Measurements from ENCODE around the gene PTRH1. TPM values are rescaled to one million over a fixed set of nuclear protein-coding genes. Genes with fewer than 3 reads are reported as not detected.

Gene PTRH1
- total RNA-seq, 3 donors from 2014 or later = 19.0 to 26.2 (median 23.3) TPM

DNA sequence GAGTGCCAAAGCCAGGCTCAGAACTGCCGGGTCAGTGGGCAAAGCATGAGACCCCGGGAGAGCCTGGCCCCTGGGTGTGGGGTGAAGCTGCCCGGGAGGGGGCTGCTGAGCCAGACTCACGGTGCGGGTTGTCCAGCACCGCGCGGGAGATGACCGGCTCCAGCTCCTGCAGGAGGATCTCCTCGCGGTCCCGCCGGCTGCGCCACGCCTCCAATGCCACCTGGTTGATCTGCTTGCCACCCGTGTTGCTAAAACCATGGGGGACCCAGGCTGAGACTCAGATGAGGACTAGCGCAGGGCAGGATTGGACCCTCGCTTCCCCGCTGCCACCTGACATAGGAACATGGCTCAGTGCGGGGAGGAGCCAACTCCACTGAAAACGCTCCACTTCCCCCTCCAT lies 17.0 kb upstream of the PTRH1 start:
- Histone ChIP-seq H3K27ac (no peak overlapping the region), H3K4me1 (peaks cover 0 to 5% of the 10 kb centered on the region in 2 donors), H3K36me3 (no peaks in the 10 kb centered on the region), H3K4me3 (no peak overlapping the region), H3K9me3 (no peaks in the 10 kb centered on the region), H3K27me3 (no peaks in the 10 kb centered on the region)
- TF ChIP-seq, protein P1, sequence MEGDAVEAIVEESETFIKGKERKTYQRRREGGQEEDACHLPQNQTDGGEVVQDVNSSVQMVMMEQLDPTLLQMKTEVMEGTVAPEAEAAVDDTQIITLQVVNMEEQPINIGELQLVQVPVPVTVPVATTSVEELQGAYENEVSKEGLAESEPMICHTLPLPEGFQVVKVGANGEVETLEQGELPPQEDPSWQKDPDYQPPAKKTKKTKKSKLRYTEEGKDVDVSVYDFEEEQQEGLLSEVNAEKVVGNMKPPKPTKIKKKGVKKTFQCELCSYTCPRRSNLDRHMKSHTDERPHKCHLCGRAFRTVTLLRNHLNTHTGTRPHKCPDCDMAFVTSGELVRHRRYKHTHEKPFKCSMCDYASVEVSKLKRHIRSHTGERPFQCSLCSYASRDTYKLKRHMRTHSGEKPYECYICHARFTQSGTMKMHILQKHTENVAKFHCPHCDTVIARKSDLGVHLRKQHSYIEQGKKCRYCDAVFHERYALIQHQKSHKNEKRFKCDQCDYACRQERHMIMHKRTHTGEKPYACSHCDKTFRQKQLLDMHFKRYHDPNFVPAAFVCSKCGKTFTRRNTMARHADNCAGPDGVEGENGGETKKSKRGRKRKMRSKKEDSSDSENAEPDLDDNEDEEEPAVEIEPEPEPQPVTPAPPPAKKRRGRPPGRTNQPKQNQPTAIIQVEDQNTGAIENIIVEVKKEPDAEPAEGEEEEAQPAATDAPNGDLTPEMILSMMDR (IDR thresholded peaks at IDR 0.05) = no peak
- TF ChIP-seq POLR2A (IDR thresholded peaks at IDR 0.05) (no peak), POLR2AphosphoS5 (IDR thresholded peaks at IDR 0.05) (no peak)
- intact Hi-C loops (cut with DNase I; ENCODE audit: low total_unique reads) = loop anchor here (5.0 to 10.0 kb wide), 2 partner anchors 52 to 145 kb away; partner anchors contain the start of gene CDK9
- no peak for DNase-seq (ENCODE audit: low spot score in 2 of 2)

DNA sequence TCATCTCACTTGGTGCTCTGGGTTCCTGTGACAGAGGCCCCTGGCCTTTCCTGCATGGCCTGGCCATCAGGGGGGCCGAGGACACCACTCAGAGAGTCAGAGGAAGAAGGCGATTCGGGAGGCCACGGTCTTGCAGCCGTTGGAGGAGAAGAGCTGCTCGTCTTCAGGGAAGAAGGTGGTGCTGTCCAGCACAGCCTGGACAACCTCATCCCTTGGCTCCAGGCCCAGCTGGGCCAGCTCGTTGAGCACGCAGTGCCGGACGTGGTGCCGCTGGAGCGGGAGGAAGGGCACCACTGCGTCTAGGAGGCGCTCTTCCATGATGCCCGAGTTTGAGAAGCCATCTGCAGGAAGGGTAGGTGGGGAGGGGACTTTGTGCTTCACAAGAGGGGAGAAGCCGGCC lies 16.5 kb upstream of the PTRH1 start:
- Histone ChIP-seq H3K27ac (no peak overlapping the region), H3K36me3 (no peaks in the 10 kb centered on the region), H3K4me1 (peaks cover 0 to 5% of the 10 kb centered on the region in 2 donors), H3K27me3 (no peaks in the 10 kb centered on the region), H3K9me3 (no peaks in the 10 kb centered on the region), H3K4me3 (no peak overlapping the region)
- no peak for TF ChIP-seq POLR2A (IDR thresholded peaks at IDR 0.05)
- no peak for TF ChIP-seq POLR2AphosphoS5 (IDR thresholded peaks at IDR 0.05)
- TF ChIP-seq, protein P1 (IDR thresholded peaks at IDR 0.05) = no peak
- intact Hi-C loops (cut with DNase I; ENCODE audit: low total_unique reads) = loop anchor here (5.0 to 10.0 kb wide), 2 partner anchors 53 to 145 kb away; partner anchors contain the start of gene CDK9
- DNase-seq (ENCODE audit: low spot score in 2 of 2) = no peak

DNA sequence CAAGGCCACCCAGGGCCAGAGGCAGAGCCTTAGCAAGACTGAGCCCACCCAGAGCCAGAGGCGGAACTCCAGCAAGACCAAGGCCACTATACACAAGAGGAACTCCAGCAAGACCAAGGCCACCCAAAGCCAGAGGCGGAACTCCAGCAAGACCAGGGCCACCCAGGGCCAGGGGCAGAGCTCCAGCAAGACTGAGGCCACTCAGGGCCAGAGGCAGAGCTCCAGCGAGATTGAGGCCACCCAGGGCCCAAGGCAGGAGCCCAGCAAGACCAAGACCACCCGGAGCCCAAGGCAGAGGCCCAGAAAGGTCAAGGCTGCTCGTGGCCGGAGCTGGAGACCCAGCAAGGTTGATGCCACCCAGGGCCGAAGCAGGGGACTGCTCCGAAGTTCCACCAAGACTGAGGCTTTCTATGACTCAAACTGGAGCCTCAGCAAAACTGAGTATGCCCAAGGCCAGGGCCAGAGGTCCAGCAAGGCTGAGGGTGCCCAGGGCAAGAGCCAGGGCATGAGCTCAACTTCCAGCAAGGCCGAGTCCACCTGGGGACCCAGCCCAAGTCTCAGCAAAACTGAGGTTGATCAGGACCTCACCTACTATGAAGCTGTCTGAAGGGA lies 15.4 kb upstream of the PTRH1 start:
- TF ChIP-seq, protein P1 (IDR thresholded peaks at IDR 0.05) = no peak
- TF ChIP-seq POLR2AphosphoS5 (IDR thresholded peaks at IDR 0.05) (no peak), POLR2A (IDR thresholded peaks at IDR 0.05) (no peak)
- Histone ChIP-seq H3K4me1 (peaks cover 0 to 5% of the 10 kb centered on the region in 2 donors), H3K36me3 (no peaks in the 10 kb centered on the region), H3K27me3 (no peaks in the 10 kb centered on the region), H3K4me3 (no peak overlapping the region), H3K9me3 (no peaks in the 10 kb centered on the region), H3K27ac (no peak overlapping the region)
- no peak for DNase-seq (ENCODE audit: low spot score in 2 of 2)
- intact Hi-C loops (cut with DNase I; ENCODE audit: low total_unique reads) = loop anchor here (5.0 to 10.0 kb wide), 2 partner anchors 54 to 144 kb away; partner anchors contain the start of gene CDK9

DNA sequence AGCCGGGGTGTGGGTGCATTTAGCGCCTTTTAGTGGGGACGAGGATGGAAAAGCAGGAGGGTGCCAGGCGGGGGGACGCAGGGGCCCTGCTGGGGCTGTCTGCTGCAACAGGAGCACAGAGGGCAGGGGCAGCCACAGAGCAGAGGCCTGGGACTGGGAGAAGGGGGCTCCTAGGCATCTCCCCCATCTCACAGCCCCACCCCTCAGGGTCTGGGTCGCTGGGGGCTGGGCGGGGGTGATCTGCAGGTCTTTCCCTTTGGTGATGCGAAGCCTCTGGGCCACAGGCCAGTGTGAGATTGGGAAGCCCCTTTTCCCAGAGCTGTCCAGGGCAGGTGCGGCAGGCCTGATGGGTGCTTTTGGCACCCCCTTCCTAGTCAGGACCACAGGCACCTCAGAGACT lies 14.8 kb upstream of the PTRH1 start:
- Histone ChIP-seq H3K36me3 (no peaks in the 10 kb centered on the region), H3K4me3 (no peak overlapping the region), H3K4me1 (peaks cover 0 to 5% of the 10 kb centered on the region in 2 donors), H3K27ac (no peak overlapping the region), H3K27me3 (no peaks in the 10 kb centered on the region), H3K9me3 (no peaks in the 10 kb centered on the region)
- no peak for DNase-seq (ENCODE audit: low spot score in 2 of 2)
- intact Hi-C loops (cut with DNase I; ENCODE audit: low total_unique reads) = loop anchor here (5.0 to 10.0 kb wide), 2 partner anchors 55 to 143 kb away; partner anchors contain the start of gene CDK9
- TF ChIP-seq POLR2AphosphoS5 (IDR thresholded peaks at IDR 0.05) (no peak), POLR2A (IDR thresholded peaks at IDR 0.05) (no peak)
- TF ChIP-seq, protein P1 (IDR thresholded peaks at IDR 0.05) = no peak

DNA sequence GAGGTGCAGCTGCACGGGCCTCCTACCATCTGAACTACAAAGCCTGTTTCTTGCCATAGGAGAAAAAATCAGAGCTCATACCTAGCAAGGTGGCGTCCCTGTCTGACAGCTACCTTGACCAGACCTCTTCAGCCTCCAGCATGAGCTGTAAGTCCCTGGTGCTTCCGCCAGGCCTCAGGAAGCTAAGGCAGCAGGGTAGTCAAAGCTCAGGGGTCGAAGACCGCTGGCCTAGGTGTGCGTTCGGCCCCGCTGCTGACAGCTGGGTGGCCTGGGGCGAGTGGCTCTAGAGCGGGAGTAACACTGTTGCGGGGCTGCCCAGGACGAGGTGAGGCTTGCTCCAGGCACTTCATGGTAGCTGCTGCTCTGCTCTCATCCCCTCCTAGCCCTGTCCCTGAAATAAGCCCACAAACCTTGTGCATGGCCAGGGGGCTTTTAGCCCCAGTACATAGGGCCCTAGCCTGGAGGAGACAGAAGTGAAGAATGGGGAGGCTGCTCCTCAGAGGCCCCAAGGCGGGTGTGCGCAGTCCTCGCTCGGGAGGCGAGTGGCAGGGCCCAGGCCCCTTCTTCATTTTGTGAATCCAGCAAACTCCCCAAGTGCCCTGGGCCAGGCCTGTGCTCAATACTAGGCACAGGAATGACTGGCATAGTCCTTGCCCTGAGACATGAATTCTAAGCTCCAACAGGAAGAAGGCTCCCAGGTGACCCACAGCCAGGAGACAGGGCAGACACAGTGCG lies 14.2 kb upstream of the PTRH1 start:
- DNase-seq (ENCODE audit: low spot score in 2 of 2) = no peak
- H3K36me3 ChIP-seq = no peaks in the 10 kb centered on the region
- H3K4me1 ChIP-seq = peaks cover 0 to 5% of the 10 kb centered on the region in 2 donors
- TF ChIP-seq POLR2A (IDR thresholded peaks at IDR 0.05) (no peak), POLR2AphosphoS5 (IDR thresholded peaks at IDR 0.05) (no peak)
- TF ChIP-seq, protein P1 (IDR thresholded peaks at IDR 0.05) = no peak
- no peak overlapping the region for H3K27ac ChIP-seq
- no peak overlapping the region for H3K4me3 ChIP-seq
- H3K27me3 ChIP-seq = no peaks in the 10 kb centered on the region
- intact Hi-C loops (cut with DNase I; ENCODE audit: low total_unique reads) = loop anchor here (5.0 to 10.0 kb wide), 2 partner anchors 55 to 142 kb away; partner anchors contain the start of gene CDK9
- no peaks in the 10 kb centered on the region for H3K9me3 ChIP-seq
